Panc1 (cell line): Measurements from ENCODE around the gene TIMM17A. TPM values are rescaled to one million over a fixed set of nuclear protein-coding genes. Genes with fewer than 3 reads are reported as not detected.

Experiments
- ATAC-seq: fragments of 200-7000 bp; cut with Tn5 transposase; 2 replicates; pipeline ENCODE4 v1.9.1; 2020; ENCODE audit warnings: mild to moderate bottlenecking, moderate library complexity
- BruUV-seq: library from RNA; stranded (reverse); fragments of 400-500 nt; replicated peaks from 2 replicates; lab custom pipeline; 2021; lab: Mats Ljungman, UMichigan
- CTCF ChIA-PET: fragments of 300-600 bp; sonication (Branson Sonifier 250); formaldehyde crosslinking; loops from one replicate; lab custom pipeline; 2022; ENCODE audit warnings: antibody characterized with exemption; lab: Charles Lee
- POLR2A ChIA-PET: fragments of 300-600 bp; sonication (Branson Sonifier 250); formaldehyde crosslinking; loops from one replicate; lab custom pipeline; 2022; ENCODE audit warnings: antibody characterized with exemption; lab: Charles Lee
- DNase-seq: peaks from one replicate; pipeline ENCODE4 v3.0.0-alpha.2; 2010; ENCODE audit warnings: low read depth, low spot score
- H3K27ac ChIP-seq: 2 replicates; pipeline ENCODE4 v1.5.1; 2011; ENCODE audit warnings: mild to moderate bottlenecking, low read length, inconsistent platforms
- H3K27me3 ChIP-seq: fragments of 200-500 bp; sonication (Bioruptor generic); 2 replicates; pipeline ENCODE4 v1.6.0; 2014; ENCODE audit warnings: low read length, inconsistent platforms; ENCODE audit not compliant: control insufficient read depth, insufficient read depth
- H3K36me3 ChIP-seq: fragments of 200-500 bp; sonication (Bioruptor generic); 2 replicates; pipeline ENCODE4 v1.5.1; 2014; ENCODE audit warnings: inconsistent platforms, mild to moderate bottlenecking, low read length, moderate library complexity; ENCODE audit not compliant: control insufficient read depth, insufficient read depth
- H3K4me1 ChIP-seq: 2 replicates; pipeline ENCODE4 v1.5.1; 2011; ENCODE audit warnings: inconsistent platforms, mild to moderate bottlenecking, low read length, moderate library complexity; ENCODE audit not compliant: control insufficient read depth, insufficient read depth
- H3K4me3 ChIP-seq, 2 experiments: 2 replicates each; pipeline ENCODE4 v1.5.1; 2011 to 2012; ENCODE audit warnings: low read depth in 2 of 2, low read length in 2 of 2, mild to moderate bottlenecking in 2 of 2, inconsistent platforms in 1 of 2, moderate library complexity in 1 of 2
- H3K9me3 ChIP-seq: fragments of 200-500 bp; sonication (Bioruptor generic); 2 replicates; pipeline ENCODE4 v1.5.1; 2014; ENCODE audit warnings: low read depth, mild to moderate bottlenecking, inconsistent platforms, low read length, moderate library complexity; ENCODE audit not compliant: control insufficient read depth, insufficient read depth
- CTCF ChIP-seq: fragments of 450-650 bp; IDR thresholded peaks from 2 replicates; pipeline ENCODE4 v1.5.1; 2017; ENCODE audit warnings: mild to moderate bottlenecking
- POLR2AphosphoS5 ChIP-seq: IDR thresholded peaks from 2 replicates; pipeline ENCODE4 v1.6.1; 2012; ENCODE audit warnings: mild to moderate bottlenecking, low read depth, low read length, moderate library complexity
- REST ChIP-seq, 2 experiments: IDR thresholded peaks; 2 replicates each; pipeline ENCODE4 v1.6.1; 2011 to 2012; ENCODE audit warnings: low read depth in 2 of 2, control low read depth in 1 of 2, low read length in 1 of 2, mild to moderate bottlenecking in 1 of 2, moderate library complexity in 1 of 2; ENCODE audit not compliant: insufficient read depth in 1 of 2
- SIN3A ChIP-seq: IDR thresholded peaks from 2 replicates; pipeline ENCODE4 v1.6.1; 2012; ENCODE audit warnings: low read depth, mild to moderate bottlenecking, low read length, moderate library complexity, borderline replicate concordance; ENCODE audit not compliant: insufficient read depth
- TCF7L2 ChIP-seq: IDR thresholded peaks from 2 replicates; pipeline ENCODE4 v1.6.1; 2011; ENCODE audit warnings: mild to moderate bottlenecking, low read depth, low read length, inconsistent platforms
- in situ Hi-C: cut with HindIII; loops from 2 replicates; pipeline ENCODE4 v1.10.0; 2016; ENCODE audit warnings: low sequenced_read_pairs, low pct_unique_long_range_greater_than_20kb
- intact Hi-C: fragments of 100-400 bp; cut with micrococcal nuclease; formaldehyde crosslinking; loops from one replicate; pipeline ENCODE4 v1.10.0; 2022; ENCODE audit not compliant: unreplicated experiment
- total RNA-seq: library from RNA; stranded (reverse); gene quantifications from one replicate; pipeline ENCODE4 v1.2.1, GENCODE V29; 2021; ENCODE audit not compliant: unreplicated experiment

The TIMM17A gene
- total RNA-seq, 1 experiment from 2014 or later: 118 TPM

- intact Hi-C loops: no loop called here
- no peak for ATAC-seq
- CTCF ChIA-PET: no interaction called here
- H3K27me3 ChIP-seq: peaks cover 2% of the 10 kb centered on the region; the same call in 1 of the 2 replicates
- H3K9me3 ChIP-seq: no peaks in the 10 kb centered on the region
- H3K4me3 ChIP-seq: no peak overlapping the region
- H3K27ac ChIP-seq: no peak overlapping the region
- no TSS peak for BruUV-seq
- H3K36me3 ChIP-seq: no peaks in the 10 kb centered on the region
- in situ Hi-C loops: no loop called here
- no peak for DNase-seq
- POLR2A ChIA-PET: interaction anchor here (0.6 kb wide), 1 partner anchor 19 kb away, joined by 3 read pairs; no protein-coding TSS in a partner anchor
- H3K4me1 ChIP-seq: no peaks in the 10 kb centered on the region
- TF ChIP-seq REST (IDR thresholded peaks at IDR 0.05; ENCODE audit: insufficient read depth in 1 of 2, low read depth in 2 of 2, low read length in 1 of 2) (no peak), POLR2AphosphoS5 (no peak), CTCF (no peak), TCF7L2 (no peak), SIN3A (no peak)
Observed at GRCh38 chr1:201938440-201939035, 16.8 kb upstream of the TIMM17A start.

GRCh38 chr1:201939148-201939547 is 16.2 kb upstream of the TIMM17A start:
- Histone ChIP-seq H3K9me3 (no peaks in the 10 kb centered on the region), H3K36me3 (no peaks in the 10 kb centered on the region), H3K4me1 (no peaks in the 10 kb centered on the region), H3K27ac (no peak overlapping the region), H3K27me3 (peaks cover 2% of the 10 kb centered on the region; the same call in 1 of the 2 replicates), H3K4me3 (no peak overlapping the region)
- intact Hi-C loops (no loop called here), in situ Hi-C loops (no loop called here)
- no peak for DNase-seq
- BruUV-seq: no TSS peak
- no peak for ATAC-seq
- ChIA-PET POLR2A (interaction anchor here (0.7 kb wide), 1 partner anchor 198 kb away, joined by 5 read pairs; no protein-coding TSS in a partner anchor), CTCF (no interaction called here)
- TF ChIP-seq SIN3A (no peak), TCF7L2 (no peak), POLR2AphosphoS5 (no peak), REST (IDR thresholded peaks at IDR 0.05; ENCODE audit: insufficient read depth in 1 of 2, low read depth in 2 of 2, low read length in 1 of 2) (no peak), CTCF (no peak)
